GM21390 (cell line): Measurements from ENCODE around the gene CCDC106.

Experiments used
- ATAC-seq: cut with Tn5 transposase; IDR thresholded peaks from one replicate; pipeline ENCODE4 v1.9.1; 2021; ENCODE audit not compliant: unreplicated experiment

The CCDC106 gene

DNA sequence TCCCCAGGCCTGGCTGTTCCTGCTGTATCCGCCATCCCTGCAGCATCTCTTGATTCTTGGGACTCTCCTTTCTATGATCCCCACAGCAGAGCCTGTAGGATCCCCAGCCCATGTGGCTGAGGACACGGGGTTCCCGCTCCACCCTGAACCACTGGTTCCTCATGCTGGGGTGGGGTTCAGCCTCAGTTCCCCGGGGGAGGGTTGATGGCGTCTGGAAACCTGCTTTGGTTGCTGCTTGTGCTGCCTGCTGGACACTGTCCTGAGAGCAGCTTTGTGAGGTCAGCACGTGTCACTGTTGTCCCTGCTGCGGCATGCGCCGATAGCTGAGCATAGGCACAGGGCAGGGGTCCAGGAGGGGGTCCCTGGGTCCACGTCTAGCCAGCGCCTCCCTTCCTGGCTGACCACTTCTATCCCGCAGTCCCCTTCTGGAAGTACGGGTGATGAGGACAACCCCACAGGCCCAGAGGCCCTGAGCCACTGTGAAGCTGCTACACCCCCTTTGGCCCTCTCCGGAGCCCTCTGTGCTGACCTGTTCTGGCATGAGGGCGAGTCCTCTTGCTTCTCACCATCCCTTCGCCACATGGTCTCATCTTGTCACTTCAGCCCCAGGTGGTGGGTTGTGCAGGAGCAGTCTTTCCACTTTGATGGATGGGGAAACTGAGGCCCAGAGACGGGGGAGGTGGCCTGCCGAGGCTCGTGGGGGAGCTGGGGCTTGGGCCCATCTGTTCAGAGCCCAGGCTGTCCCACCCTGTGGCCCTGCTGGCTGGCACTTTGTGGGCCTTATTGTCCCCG is 32.5 kb downstream of the CCDC106 start:
- no peak for ATAC-seq

GRCh38 chr19:55681131-55682092 is 33.4 kb downstream of the CCDC106 start:
- no peak for ATAC-seq

DNA sequence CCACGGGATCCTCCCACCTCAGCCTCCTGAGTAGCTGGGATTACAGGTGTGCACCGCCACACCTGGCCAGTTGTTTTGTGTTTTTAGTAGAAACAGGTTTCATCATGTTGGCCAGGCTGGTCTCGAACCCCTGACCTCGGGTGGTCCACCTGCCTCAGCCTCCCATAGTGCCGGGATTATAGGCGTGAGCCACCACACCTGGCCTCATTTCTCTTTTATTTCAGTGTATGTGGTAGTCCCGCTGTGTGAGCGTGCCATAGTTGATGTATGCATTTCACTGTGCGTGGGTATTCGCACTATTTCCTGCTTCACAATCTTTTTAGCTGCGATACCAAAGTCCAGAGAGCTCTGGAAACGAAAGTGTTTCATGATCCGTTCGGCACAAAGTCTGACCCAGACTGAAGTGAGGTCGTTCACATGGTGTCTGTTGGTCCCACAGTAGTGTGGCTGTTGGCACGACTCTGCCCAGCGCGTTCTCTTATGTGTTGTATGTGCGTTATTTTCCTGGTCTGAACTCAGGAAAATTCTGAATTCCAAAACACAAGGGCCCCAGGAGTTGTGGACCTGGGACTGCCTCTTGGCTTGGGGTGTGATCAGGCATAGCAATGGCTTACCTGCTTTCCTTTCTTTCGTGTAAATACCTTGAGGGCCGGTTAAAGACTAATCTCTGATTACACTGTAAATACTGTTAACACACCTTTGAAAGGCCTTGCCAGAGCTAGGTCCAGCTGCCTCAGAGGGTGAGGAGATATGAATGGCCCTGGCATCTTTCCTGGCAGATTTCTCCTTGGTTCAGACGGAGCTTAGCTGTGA is 35.6 kb downstream of the CCDC106 start:
- ATAC-seq = no peak

GRCh38 chr19:55684946-55685681 is 37.1 kb downstream of the CCDC106 start:
- ATAC-seq = no peak

- no peak for ATAC-seq
Measured at GRCh38 chr19:55685776-55686175, 37.8 kb downstream of the CCDC106 start.

GRCh38 chr19:55686311-55687050 is 38.5 kb downstream of the CCDC106 start:
- no peak for ATAC-seq

GRCh38 chr19:55687281-55688201 is 39.5 kb downstream of the CCDC106 start:
- ATAC-seq = no peak

DNA sequence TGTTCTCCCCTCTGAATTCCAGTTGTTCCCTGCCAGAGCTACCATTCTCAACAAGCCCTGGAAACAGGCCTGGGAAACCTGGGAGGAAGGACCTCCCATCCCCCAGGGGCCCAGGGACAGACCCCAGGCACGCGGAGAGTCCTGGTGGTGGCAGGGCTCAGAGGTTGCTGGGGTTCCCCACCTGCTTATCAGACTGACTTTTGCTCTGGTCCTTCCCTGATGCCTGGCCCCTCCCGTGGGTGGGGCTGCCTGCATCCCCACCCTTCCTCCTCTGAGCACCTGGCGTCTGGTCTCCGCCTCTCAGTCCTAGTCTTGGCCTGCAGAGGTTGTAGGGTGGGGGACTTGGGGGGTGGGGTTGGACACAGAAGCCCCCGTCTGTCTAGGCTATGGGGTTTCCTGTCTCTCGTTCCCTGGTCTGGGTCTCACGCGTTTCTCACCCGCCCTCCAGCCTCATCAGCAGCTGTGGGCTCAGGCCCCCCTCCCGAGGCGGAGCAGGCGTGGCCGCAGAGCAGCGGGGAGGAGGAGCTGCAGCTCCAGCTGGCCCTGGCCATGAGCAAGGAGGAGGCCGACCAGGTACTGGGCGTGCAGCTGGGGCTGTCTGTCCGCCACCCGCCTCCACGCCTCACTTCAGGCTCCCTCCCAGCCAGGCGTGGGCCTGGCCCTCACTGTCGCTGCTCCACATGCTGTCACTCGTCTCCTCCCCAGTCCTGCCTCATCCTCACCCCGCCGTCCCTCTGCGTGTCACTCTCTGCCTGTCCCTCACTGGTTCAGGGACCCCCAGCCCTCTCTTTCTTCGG is 40.6 kb downstream of the CCDC106 start:
- no peak for ATAC-seq

- no peak for ATAC-seq
Measured at GRCh38 chr19:55689411-55690108, 41.5 kb downstream of the CCDC106 start.

DNA sequence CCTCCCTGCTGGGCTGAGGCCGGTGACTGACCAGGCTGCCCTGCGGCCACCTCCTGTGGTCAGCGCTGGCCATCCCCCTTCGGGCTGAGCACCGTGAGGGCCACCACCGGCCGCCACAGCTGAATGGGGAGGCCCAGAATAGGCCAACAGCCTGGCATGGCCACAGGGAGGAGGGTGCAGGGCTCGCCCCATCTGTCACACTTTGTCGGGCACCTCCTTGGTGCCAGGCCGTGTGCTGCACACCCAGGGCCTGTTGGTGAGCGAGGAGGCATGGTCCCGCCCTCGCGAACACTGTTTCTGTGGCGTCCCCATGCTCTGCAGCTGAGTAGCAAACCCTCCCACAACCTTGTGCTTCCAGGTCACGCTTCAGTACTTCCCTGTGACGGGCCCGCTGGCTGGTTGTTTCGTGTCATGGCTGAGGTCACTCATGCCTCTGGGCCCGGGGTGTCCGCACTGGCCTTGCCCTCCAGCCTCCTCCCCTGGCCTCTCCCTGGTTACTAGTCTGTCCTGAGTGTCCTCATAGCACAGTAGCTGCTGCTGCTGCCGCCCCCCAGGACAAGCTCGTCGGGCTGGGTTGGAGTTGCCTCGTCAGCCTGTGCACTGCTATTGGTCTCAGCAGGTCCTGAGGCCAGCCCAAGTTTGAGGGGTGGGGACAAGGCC is 42.2 kb downstream of the CCDC106 start:
- ATAC-seq = no peak

DNA sequence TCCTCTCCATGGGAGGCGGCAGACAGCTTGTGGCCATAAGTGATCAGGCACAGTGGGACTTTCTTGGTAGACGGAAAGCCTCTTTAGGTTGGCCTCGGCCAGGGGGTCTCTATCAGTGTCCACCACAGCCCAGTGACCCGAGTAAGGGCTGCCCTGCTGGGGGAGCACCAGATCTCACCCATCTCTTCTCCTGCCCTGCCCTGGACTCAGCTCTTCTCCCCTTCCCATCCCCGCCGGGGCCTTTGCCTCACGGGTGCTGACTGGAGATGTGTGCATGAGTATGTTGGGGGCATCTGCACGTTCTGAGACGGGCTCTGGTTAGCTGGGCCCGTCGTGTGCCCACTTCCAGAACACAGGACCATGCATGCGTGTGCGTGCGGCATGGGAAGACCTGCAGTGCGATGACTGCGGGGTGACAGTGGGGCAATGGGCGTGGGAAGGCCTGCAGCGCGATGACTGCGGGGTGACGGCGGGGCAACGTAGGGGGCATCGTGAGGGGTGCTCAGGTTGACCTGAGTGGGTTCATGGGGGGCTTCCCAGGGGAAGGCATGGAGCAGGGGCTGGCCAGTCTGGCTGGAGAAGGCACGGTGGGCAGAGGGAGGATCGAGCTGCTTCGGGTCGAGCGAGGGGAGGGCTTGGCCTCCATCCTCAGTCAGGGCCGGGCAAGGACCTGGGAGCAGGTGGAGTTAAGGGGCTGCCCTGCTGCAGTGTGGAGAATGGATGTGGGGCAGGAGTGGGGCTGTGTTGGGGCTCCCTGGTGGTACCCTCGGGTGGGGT is 42.9 kb downstream of the CCDC106 start:
- ATAC-seq = no peak

DNA sequence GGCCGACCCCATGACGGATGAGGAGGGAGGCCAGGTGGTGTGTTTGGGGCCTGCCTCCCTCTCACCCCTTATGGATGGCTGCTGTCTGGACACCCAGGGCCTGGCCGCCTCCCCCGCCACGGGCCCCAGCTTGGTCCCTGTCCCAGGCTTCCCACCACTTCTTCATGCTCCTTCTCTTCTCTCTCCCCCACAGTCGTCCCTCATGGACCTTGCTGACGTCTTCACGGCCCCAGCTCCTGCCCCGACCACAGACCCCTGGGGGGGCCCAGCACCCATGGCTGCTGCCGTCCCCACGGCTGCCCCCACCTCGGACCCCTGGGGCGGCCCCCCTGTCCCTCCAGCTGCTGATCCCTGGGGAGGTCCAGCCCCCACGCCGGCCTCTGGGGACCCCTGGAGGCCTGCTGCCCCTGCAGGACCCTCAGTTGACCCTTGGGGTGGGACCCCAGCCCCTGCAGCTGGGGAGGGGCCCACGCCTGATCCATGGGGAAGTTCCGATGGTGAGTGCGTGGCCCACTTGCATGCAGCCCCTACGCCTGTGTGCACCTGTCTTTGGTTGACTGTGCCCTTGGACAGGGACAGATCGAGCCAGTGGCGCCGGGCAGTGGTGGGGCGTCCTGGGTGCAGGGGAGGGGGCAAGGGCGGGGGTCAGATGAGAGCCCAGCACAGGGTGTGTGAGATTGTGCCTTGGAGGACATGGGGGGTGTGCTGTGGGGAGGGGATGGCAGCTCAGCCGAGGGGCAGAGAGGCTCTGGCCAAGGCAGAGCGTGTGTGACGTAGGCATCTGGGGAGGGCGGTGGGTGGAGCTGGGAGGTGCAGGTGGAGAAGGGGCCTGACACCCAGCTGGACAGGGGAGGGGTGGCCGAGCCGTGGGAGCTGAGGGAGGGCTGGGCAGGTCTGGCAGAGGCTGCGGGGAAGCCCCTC is 43.8 kb downstream of the CCDC106 start:
- no peak for ATAC-seq

DNA sequence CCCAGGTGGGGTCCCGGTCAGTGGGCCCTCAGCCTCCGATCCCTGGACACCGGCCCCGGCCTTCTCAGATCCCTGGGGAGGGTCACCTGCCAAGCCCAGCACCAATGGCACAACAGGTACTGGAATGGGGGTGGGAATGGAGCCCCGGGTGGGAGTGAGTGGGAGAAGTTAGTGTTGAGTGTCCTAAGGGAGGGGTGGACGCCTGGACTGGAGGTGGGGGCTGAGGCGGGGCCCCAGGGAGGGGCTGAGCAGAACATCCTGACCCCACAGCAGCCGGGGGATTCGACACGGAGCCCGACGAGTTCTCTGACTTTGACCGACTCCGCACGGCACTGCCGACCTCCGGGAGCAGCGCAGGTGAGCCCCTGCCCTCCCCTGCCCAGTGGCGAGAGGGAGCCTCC is 44.7 kb downstream of the CCDC106 start:
- no peak for ATAC-seq

DNA sequence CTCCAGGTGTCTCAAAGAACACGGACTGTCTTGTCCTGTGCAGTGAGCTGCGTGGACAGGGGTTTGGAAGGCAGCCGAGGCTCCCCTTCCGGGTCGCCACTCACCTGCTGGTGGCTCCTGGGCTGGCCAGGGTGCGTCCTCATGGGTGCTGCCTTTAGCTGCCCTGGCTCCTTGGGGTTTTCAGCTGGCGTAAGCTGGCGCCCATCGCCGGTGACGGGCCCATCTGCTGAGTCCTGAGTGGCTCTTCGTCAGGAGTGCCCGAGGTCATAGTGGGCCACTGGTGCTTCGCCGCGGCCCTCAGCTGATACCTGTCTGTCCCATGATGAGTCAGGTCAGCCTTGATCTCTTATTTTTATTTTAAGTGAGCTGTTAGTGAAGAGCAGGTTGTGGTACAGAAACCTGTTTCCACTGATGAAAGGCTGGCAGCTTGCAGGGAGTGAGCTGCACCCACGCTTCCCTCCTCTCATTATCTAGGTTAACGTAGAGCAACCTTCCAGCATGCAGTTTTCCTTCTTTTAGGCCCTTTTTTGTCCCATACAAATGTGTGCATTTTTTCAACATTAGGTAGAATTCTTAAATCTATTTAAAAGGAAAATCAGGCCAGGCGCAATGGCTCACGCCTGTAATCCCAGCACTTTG is 45.4 kb downstream of the CCDC106 start:
- no peak for ATAC-seq
